Nephron (organoid): Measurements from ENCODE around the gene SIL1.
A peak's percentile ranks its signal among the peaks of the same experiment; 100 is the strongest.

Experiments
- H3K27ac Mint-ChIP-seq, 3 experiments: 2 replicates each; pipeline ENCODE4 v1.8.0; 2020; ENCODE audit warnings: mixed read lengths in 3 of 3, mild to moderate bottlenecking in 2 of 3, moderate library complexity in 1 of 3
- H3K27me3 Mint-ChIP-seq: 2 replicates; pipeline ENCODE4 v1.8.0; 2021; ENCODE audit warnings: low read depth, mild to moderate bottlenecking, moderate library complexity, mixed read lengths
- H3K36me3 Mint-ChIP-seq: 2 replicates; pipeline ENCODE4 v1.8.0; 2020; ENCODE audit warnings: low read depth, mixed read lengths
- H3K4me1 Mint-ChIP-seq: 2 replicates; pipeline ENCODE4 v1.8.0; 2020; ENCODE audit warnings: mixed read lengths
- H3K4me3 Mint-ChIP-seq, 3 experiments: 2 replicates each; pipeline ENCODE4 v1.8.0; 2020; ENCODE audit warnings: mild to moderate bottlenecking in 3 of 3, mixed read lengths in 3 of 3, moderate library complexity in 2 of 3
- H3K9me3 Mint-ChIP-seq: 2 replicates; pipeline ENCODE4 v1.8.0; 2020; ENCODE audit warnings: mixed read lengths
- CTCF ChIP-seq, 3 experiments: fragments of 200-600 bp; sonication (generic); IDR thresholded peaks; one replicate each; pipeline ENCODE4 v1.5.0; 2021; ENCODE audit warnings: antibody characterized with exemption in 3 of 3; ENCODE audit not compliant: unreplicated experiment in 3 of 3

The SIL1 gene

GRCh38 chr5:139197710-139198669 lies at the start of gene SIL1:
Gene SIL1, minus strand, starts transcription at chr5:139198368. Its CDS starts 70,525 bp downstream, at chr5:139127843.
- peaks cover 3% of the 10 kb centered on the region for H3K27me3 Mint-ChIP-seq
- peaks cover 39% of the 10 kb centered on the region for H3K4me1 Mint-ChIP-seq
- H3K4me3 Mint-ChIP-seq, result peak within 1 kb of the TSS; percentile 85 to 90 (median 88)
- no peaks in the 10 kb centered on the region for H3K9me3 Mint-ChIP-seq
- H3K27ac Mint-ChIP-seq, result peak within 1 kb of the TSS; percentile 88 to 98 (median 95)
- no peak for TF ChIP-seq CTCF (IDR thresholded peaks at IDR 0.05; ENCODE audit: unreplicated experiment in 3 of 3)
- peaks cover 23% of the 10 kb centered on the region for H3K36me3 Mint-ChIP-seq

GRCh38 chr5:139246394-139246793 lies 48.2 kb upstream of the SIL1 start:
- peaks cover 24% of the 10 kb centered on the region for H3K4me1 Mint-ChIP-seq
- H3K9me3 Mint-ChIP-seq, result no peaks in the 10 kb centered on the region
- H3K27ac Mint-ChIP-seq, result peak overlapping the region; percentile 13 to 30 (median 14)
- H3K36me3 Mint-ChIP-seq, result no peaks in the 10 kb centered on the region
- no peak overlapping the region for H3K4me3 Mint-ChIP-seq
- TF ChIP-seq CTCF (IDR thresholded peaks at IDR 0.05; ENCODE audit: unreplicated experiment in 3 of 3), result no peak
- H3K27me3 Mint-ChIP-seq, result peaks cover 9% of the 10 kb centered on the region

- peaks cover 9% of the 10 kb centered on the region for H3K27me3 Mint-ChIP-seq
- no peak for TF ChIP-seq CTCF (IDR thresholded peaks at IDR 0.05; ENCODE audit: unreplicated experiment in 3 of 3)
- H3K9me3 Mint-ChIP-seq, result no peaks in the 10 kb centered on the region
- H3K36me3 Mint-ChIP-seq, result no peaks in the 10 kb centered on the region
- H3K4me3 Mint-ChIP-seq, result no peak overlapping the region
- peak overlapping the region; percentile 13 to 20 (median 14) for H3K27ac Mint-ChIP-seq
- H3K4me1 Mint-ChIP-seq, result peaks cover 24% of the 10 kb centered on the region
Measured at GRCh38 chr5:139245637-139246339, 47.6 kb upstream of the SIL1 start.

- Mint-ChIP-seq H3K9me3 (peaks cover 4% of the 10 kb centered on the region), H3K27ac (no peak overlapping the region), H3K4me3 (no peak overlapping the region), H3K4me1 (peaks cover 29% of the 10 kb centered on the region), H3K27me3 (peaks cover 4% of the 10 kb centered on the region), H3K36me3 (no peaks in the 10 kb centered on the region)
- no peak for TF ChIP-seq CTCF (IDR thresholded peaks at IDR 0.05; ENCODE audit: unreplicated experiment in 3 of 3)
Measured at GRCh38 chr5:139243425-139243970, 45.3 kb upstream of the SIL1 start.

- Mint-ChIP-seq H3K27ac (no peak overlapping the region), H3K36me3 (no peaks in the 10 kb centered on the region), H3K27me3 (peaks cover 7% of the 10 kb centered on the region), H3K9me3 (peaks cover 6% of the 10 kb centered on the region), H3K4me3 (no peak overlapping the region), H3K4me1 (peaks cover 11% of the 10 kb centered on the region)
- no peak for TF ChIP-seq CTCF (IDR thresholded peaks at IDR 0.05; ENCODE audit: unreplicated experiment in 3 of 3)
Measured at GRCh38 chr5:139241139-139241538, 43.0 kb upstream of the SIL1 start.
